ENCODE data around the gene DDX20.

The DDX20 gene

GRCh38 chr1:111716333-111716732 lies 39.4 kb upstream of the DDX20 start:
- TF ChIP-seq TCF12 (IDR thresholded peaks at IDR 0.05; ENCODE audit: low read depth), result no peak
- no peak for TF ChIP-seq CEBPB (IDR thresholded peaks at IDR 0.05)
- no peak for TF ChIP-seq YY1 (IDR thresholded peaks at IDR 0.05; ENCODE audit: low read depth)
- no peak for TF ChIP-seq MAX (IDR thresholded peaks at IDR 0.05)

GRCh38 chr1:111717450-111717849 lies 38.3 kb upstream of the DDX20 start:
- TF ChIP-seq TAF1 (IDR thresholded peaks at IDR 0.05; ENCODE audit: low read depth), result no peak
- TF ChIP-seq ZBTB7A (IDR thresholded peaks at IDR 0.05; ENCODE audit: low read depth), result no peak

GRCh38 chr1:111719135-111719534 lies 36.6 kb upstream of the DDX20 start:
- TF ChIP-seq TAF1 (IDR thresholded peaks at IDR 0.05; ENCODE audit: low read depth), result no peak
- no peak for TF ChIP-seq REST (IDR thresholded peaks at IDR 0.05; ENCODE audit: low read depth)
- no peak for TF ChIP-seq CEBPB (IDR thresholded peaks at IDR 0.05)
- no peak for TF ChIP-seq ZBTB7A (IDR thresholded peaks at IDR 0.05; ENCODE audit: low read depth)
- no peak for TF ChIP-seq USF1 (IDR thresholded peaks at IDR 0.05)
- no peak for TF ChIP-seq MAX (IDR thresholded peaks at IDR 0.05)
- no peak for TF ChIP-seq FOXM1 (IDR thresholded peaks at IDR 0.05; ENCODE audit: borderline replicate concordance, low read depth)
- no peak for TF ChIP-seq NFIC (IDR thresholded peaks at IDR 0.05)
- TF ChIP-seq YY1 (IDR thresholded peaks at IDR 0.05; ENCODE audit: low read depth), result no peak
- no peak for TF ChIP-seq EP300 (IDR thresholded peaks at IDR 0.05; ENCODE audit: borderline replicate concordance)

GRCh38 chr1:111719674-111720132 lies 36.0 kb upstream of the DDX20 start:
- TF ChIP-seq REST (IDR thresholded peaks at IDR 0.05; ENCODE audit: low read depth) (no peak), EGR1 (IDR thresholded peaks at IDR 0.05) (no peak), TEAD4 (IDR thresholded peaks at IDR 0.05) (no peak), TAF1 (IDR thresholded peaks at IDR 0.05; ENCODE audit: low read depth) (no peak)

- TF ChIP-seq ZBTB7A (IDR thresholded peaks at IDR 0.05; ENCODE audit: low read depth) (no peak), USF1 (IDR thresholded peaks at IDR 0.05) (no peak), NFIC (IDR thresholded peaks at IDR 0.05) (no peak), EGR1 (IDR thresholded peaks at IDR 0.05) (no peak)
These were observed 35.3 kb upstream of the DDX20 start for GRCh38 chr1:111720274-111720976.

- TF ChIP-seq REST (IDR thresholded peaks at IDR 0.05; ENCODE audit: low read depth) (no peak), NFIC (IDR thresholded peaks at IDR 0.05) (no peak), EGR1 (IDR thresholded peaks at IDR 0.05) (no peak), CREB1 (IDR thresholded peaks at IDR 0.05; ENCODE audit: low read depth) (no peak), TCF12 (IDR thresholded peaks at IDR 0.05; ENCODE audit: low read depth) (no peak), USF1 (IDR thresholded peaks at IDR 0.05) (no peak), TEAD4 (IDR thresholded peaks at IDR 0.05) (no peak), ZBTB7A (IDR thresholded peaks at IDR 0.05; ENCODE audit: low read depth) (no peak), MAX (IDR thresholded peaks at IDR 0.05) (no peak)
These were observed 34.5 kb upstream of the DDX20 start for GRCh38 chr1:111720977-111721786.
